SK-N-MC (cell line): ENCODE results near the gene ARFIP1.

ENCODE experiments used
- EZH2 ChIP-seq: fragments of 200-600 bp; sonication (generic); IDR thresholded peaks from one replicate; pipeline ENCODE4 v1.6.1; 2017; ENCODE audit warnings: antibody characterized with exemption
- POLR2AphosphoS5 ChIP-seq: IDR thresholded peaks from 2 replicates; pipeline ENCODE4 v1.6.1; 2012; ENCODE audit warnings: mild to moderate bottlenecking, low read depth, low read length, borderline replicate concordance

DNA sequence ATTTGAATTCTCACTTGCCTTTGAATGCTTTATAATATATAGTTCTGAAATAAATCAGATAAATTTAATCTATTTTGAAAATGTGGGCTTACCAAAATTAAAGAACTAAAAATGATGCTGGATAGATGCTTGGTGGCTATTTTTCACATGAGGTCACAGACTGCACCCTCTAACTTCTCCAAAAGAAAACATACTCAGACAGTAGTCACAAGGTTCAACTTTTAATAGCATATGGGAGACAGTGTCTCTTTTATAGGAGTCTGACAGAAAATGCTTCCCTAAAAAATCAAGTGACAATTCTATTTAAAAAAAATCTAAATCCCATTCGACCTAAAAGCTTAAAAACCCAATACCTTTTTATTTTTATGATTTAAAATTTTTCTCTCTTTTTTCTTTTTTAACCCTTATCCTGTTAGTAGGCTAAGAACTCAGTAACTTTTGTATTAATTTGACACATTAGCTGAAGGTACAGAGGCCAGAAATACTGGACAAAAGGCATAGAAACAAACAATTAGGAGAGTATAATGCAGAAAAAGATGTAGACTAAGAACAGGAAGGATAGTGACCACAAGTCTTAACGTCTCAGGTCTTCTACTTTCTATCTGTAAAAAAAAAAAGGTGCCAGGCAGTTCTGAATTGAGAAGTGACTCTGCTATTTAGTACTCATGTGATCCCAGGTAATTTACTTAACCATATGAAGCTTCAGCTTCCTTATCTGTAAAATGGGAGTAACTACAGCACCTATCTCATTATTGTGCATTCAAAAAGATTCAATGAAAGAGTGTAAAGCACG lies 7.8 kb upstream of the ARFIP1 start:
- TF ChIP-seq EZH2 (no peak), POLR2AphosphoS5 (no peak)
